Skin epidermis (tissue), 12 donors: Measurements from ENCODE around the gene ZFP36.
A peak's percentile ranks its signal among the peaks of the same experiment; 100 is the strongest.
"Not testable (repeated sequence)": the region's sequence is repeated elsewhere in the genome, so short reads cannot be mapped to it uniquely, and the experiment has no call there.

Experiments used
- H3K27ac ChIP-seq, 21 experiments: fragments of 200-600 bp; sonication (generic) in 11 of 21; one replicate each; pipeline ENCODE4 v1.5.0; 2020; ENCODE audit warnings: mild to moderate bottlenecking in 3 of 21, inconsistent platforms in 2 of 21, moderate library complexity in 2 of 21
- H3K4me3 ChIP-seq, 7 experiments: fragments of 200-600 bp; sonication (generic) in 2 of 7; one replicate each; pipeline ENCODE4 v1.5.0; 2020; ENCODE audit warnings: inconsistent platforms in 2 of 7, mild to moderate bottlenecking in 2 of 7, moderate library complexity in 1 of 7

Gene ZFP36

GRCh38 chr19:39434123-39435076 is 27.8 kb downstream of the ZFP36 start:
- H3K27ac ChIP-seq = peak overlapping the region in 16 of 21 experiments; percentile 16 to 98 (median 93)
- H3K4me3 ChIP-seq = peak overlapping the region; percentile 61 to 99 (median 88)

DNA sequence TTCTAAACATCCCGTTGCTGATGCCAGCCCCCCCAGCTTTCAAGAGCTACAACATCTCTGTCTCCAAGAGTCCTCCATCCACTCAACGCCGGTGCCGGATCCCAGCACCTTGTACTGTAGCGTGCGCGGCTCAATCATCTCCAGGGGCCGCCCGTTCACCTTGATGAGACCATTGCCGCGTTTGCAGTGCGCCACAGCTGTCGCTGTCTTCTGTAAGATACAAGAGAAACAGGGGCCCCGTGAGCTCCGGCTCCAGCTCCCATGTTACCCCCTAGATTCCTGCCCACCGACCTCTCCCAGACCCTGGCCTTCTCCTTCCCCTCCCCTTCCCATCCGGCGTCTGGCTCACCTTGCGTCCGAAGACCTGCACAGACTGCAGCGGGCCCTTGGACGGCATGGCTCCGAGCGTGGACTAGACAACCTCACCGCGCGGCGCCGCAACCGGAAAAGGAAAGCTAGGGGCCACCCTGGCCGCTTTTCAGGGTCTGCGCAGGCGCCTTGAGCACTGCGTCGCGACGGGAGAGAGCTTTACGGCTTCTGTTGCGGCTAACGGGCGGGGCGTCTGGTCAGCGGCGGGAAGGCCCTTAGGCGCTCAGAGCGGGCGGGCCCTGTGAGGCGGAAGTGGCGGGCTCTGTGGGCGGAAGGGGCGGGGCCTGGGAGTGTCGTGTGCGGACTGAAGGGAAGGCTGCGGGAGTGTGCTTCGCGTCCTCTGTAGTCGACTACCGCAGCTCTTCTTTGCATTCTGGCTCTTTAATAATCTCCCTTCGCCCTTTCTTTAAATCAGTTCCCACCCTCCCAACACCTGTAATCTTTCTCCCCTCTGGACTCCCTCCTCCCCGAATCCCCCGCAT is 29.1 kb downstream of the ZFP36 start, which contains the start of gene RPS16:
TSS of gene RPS16 (minus strand) at position 451 of the 851 bp plus-strand sequence. CDS start at position 397, 54 bp downstream.
- H3K27ac ChIP-seq = peak within 1 kb of the TSS; percentile 82 to 98 (median 93)
- peak within 1 kb of the TSS; percentile 61 to 99 (median 88) for H3K4me3 ChIP-seq

- Histone ChIP-seq H3K4me3 (peak overlapping the region; percentile 26 to 99 (median 88)), H3K27ac (peak overlapping the region in 20 of 21 experiments; percentile 77 to 98 (median 92))
Observed at GRCh38 chr19:39436350-39436716, 29.7 kb downstream of the ZFP36 start.

GRCh38 chr19:39438270-39438934 is 31.8 kb downstream of the ZFP36 start:
- H3K27ac ChIP-seq = no peak overlapping the region
- H3K4me3 ChIP-seq = no peak overlapping the region

DNA sequence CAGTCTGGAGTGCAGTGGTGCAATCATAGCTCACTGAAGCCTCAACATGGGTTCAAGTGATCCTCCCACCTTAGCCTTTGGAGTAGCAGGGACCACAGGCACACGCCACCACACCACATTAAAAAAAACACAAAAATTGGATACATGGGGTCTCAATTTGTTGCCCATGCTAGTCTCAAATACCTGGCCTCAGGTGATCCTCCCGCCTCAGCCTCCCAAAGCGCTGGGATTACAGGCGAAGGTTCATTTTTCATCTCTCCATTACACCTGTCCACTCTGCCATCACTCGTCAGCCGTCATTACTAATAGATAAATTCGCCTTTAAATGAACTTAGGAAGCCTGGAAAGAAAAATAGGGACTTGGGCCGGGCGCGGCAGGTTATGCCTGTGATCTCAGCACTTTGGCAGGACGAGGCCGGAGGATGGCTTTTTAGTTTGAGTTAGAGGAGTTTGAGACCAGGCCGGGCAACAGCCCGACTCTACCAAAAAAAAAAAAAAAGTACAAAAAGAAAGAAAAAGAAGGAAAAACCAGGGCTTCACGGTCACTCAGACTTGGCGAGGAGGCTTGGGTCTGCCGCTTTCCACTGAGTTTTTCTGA is 38.0 kb downstream of the ZFP36 start:
- H3K27ac ChIP-seq = peak overlapping the region; percentile 70 to 97 (median 90)
- H3K4me3 ChIP-seq = peak overlapping the region; percentile 64 to 98 (median 85)

DNA sequence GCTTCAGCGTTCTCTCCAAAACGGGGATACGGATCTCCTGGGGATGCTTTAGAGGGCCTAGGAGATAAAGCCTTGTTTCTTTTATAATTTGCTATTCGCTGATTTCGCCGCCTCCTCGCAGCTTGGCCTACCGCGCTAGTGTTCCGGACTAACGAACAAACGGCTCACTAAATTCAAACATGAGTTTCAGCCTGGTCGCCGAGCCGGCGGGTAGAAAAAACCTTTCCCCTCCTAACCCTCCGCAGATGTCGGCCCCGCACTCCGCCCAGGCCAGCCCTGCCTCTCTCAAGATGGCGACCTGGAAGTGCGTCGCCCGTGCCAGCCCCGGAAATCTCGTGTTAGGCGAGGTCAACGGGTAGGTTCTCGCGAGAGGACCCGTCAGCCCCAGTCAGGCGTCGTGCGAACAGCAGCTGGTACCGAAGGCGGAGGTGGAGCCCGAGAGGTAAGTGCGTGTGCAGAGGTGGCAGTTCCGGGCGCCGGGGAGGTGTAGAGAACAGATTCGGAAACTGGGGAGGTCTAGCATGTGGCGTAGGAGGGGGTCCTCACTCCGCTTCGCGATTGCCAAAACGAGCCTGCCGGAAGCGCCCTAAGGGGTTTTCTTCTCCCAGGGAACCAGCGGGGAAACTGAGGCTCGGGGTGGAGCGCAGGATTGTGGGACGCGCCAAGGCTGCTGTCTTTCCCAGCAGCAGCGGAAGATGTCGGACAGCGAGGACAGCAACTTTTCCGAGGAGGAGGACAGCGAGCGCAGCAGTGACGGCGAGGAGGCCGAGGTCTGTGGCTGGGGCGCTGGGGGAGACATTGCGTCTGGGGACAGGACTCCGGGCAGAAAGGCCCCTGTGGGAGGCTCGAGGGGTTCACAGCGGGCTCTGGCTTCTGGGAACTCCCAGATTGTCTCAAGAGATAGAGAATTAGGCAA is 38.8 kb downstream of the ZFP36 start, which contains the start of gene SUPT5H:
TSS of gene SUPT5H (plus strand) at position 387 of the 916 bp plus-strand sequence. CDS start at position 696, 309 bp downstream.
- Histone ChIP-seq H3K4me3 (peak within 1 kb of the TSS; percentile 64 to 98 (median 85)), H3K27ac (peak within 1 kb of the TSS; percentile 74 to 97 (median 90))

GRCh38 chr19:39446365-39447084 is 39.9 kb downstream of the ZFP36 start:
- peak overlapping the region in 17 of 21 experiments; percentile 74 to 97 (median 92) for H3K27ac ChIP-seq
- H3K4me3 ChIP-seq = peak overlapping the region; percentile 64 to 98 (median 85)

DNA sequence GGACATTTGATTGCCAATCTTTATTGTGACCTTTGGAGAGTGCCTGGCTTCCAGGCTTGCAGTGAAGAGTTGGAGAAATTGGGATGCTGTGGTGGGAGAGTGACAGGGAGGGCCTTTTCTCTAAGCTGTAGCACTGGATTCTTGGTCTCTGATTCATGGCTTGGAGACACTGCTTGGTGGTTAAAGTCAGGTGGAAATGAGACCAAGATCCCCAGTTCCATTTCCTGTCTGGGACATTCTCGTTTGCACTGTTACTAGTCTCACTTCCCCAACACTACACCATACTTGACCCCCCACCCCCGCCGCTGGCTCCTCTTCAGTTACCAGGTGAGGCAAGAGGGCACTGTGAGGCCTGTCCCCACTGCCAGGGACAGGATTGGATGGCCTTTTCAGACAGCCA is 41.6 kb downstream of the ZFP36 start:
- Histone ChIP-seq H3K4me3 (no peak overlapping the region), H3K27ac (peak overlapping the region in 2 of 21 experiments; percentile 21 to 57)

DNA sequence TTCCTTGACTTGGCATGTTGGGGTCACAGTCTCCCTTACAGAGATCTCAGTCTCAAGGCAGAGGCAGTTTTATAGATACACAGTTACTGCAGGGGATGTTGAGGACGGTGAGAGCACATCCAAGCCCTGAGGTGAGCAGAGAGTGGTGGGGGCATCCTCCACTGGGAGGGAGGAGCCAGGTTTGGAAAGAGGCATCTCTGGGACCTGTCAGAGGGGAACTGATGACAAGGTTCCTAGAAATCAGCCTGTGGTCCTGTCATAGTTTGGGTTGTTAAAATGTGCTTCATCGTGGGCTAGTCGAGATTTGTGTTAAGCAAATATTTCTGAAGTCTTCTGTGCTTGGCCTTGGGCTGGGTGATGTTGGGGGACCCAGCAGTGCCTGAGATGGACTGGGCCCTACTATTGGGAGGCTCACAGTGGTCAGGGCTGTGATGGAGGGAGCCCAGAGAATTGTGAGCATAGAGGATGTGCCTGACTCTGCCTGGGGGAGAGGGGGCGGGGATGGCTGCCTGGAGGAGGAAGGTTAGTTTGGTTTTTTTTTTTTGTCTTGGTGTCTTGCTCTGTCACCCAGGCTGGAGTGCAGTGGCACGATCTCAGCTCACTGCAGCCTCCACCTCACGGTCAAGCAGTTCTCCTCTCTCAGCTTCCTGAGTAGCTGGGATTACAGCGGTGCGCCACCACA is 42.6 kb downstream of the ZFP36 start:
- H3K27ac ChIP-seq = no peak overlapping the region
- H3K4me3 ChIP-seq = no peak overlapping the region

GRCh38 chr19:39451257-39451656 is 44.6 kb downstream of the ZFP36 start:
- not testable (repeated sequence) for H3K27ac ChIP-seq, H3K4me3 ChIP-seq
